ENCODE results near the gene SOS2. TPM values are rescaled to one million over a fixed set of nuclear protein-coding genes. Genes with fewer than 3 reads are reported as not detected.

SOS2 gene
- total RNA-seq, 1 experiment from 2014 or later = 13.9 TPM

- no peak for TF ChIP-seq CTCF (IDR thresholded peaks at IDR 0.05; ENCODE audit: insufficient read depth in 1 of 2, low read depth in 1 of 2, low read length in 1 of 2, severe bottlenecking in 1 of 2, unreplicated experiment in 1 of 2)
- no peaks in the 10 kb centered on the region for H3K27me3 Mint-ChIP-seq (ENCODE audit: insufficient read depth, unreplicated experiment)
- Histone ChIP-seq H3K36me3 (ENCODE audit: control insufficient read depth, insufficient read depth, low read length) (no peaks in the 10 kb centered on the region), H3K4me3 (ENCODE audit: low read depth, low read length) (no peak overlapping the region), H3K27me3 (replicated peaks; ENCODE audit: control insufficient read depth, insufficient read depth, low read length) (no peaks in the 10 kb centered on the region), H3K4me1 (peaks cover 6% of the 10 kb centered on the region; the same call in 1 of the 2 replicates), H3K9me3 (no peaks in the 10 kb centered on the region)
- intact Hi-C loops (cut with micrococcal nuclease; ENCODE audit: unreplicated experiment) = no loop called here
- no peak overlapping the region for H3K4me3 Mint-ChIP-seq (ENCODE audit: unreplicated experiment)
- POLR2A ChIA-PET = no interaction called here
- peaks cover 5% of the 10 kb centered on the region for H3K36me3 Mint-ChIP-seq (ENCODE audit: insufficient read depth, unreplicated experiment)
- BruUV-seq (replicated peaks) = no TSS peak
- H3K9me3 Mint-ChIP-seq (ENCODE audit: unreplicated experiment) = no peaks in the 10 kb centered on the region
- no peaks in the 10 kb centered on the region for H3K4me1 Mint-ChIP-seq (ENCODE audit: low read depth, unreplicated experiment)
- H3K27ac Mint-ChIP-seq (ENCODE audit: unreplicated experiment) = no peak overlapping the region
- no peak for DNase-seq
- CTCF ChIA-PET = no interaction called here
Measured at GRCh38 chr14:50228313-50228712, 3.1 kb downstream of the SOS2 start.

GRCh38 chr14:50225974-50226297, 5.4 kb downstream of the SOS2 start:
- intact Hi-C loops (cut with micrococcal nuclease; ENCODE audit: unreplicated experiment) = no loop called here
- POLR2A ChIA-PET = no interaction called here
- no peak for TF ChIP-seq CTCF (IDR thresholded peaks at IDR 0.05; ENCODE audit: insufficient read depth in 1 of 2, low read depth in 1 of 2, low read length in 1 of 2, severe bottlenecking in 1 of 2, unreplicated experiment in 1 of 2)
- H3K4me3 ChIP-seq (ENCODE audit: low read depth, low read length) = no peak overlapping the region
- Mint-ChIP-seq H3K36me3 (ENCODE audit: insufficient read depth, unreplicated experiment) (no peaks in the 10 kb centered on the region), H3K4me1 (ENCODE audit: low read depth, unreplicated experiment) (no peaks in the 10 kb centered on the region), H3K4me3 (ENCODE audit: unreplicated experiment) (no peak overlapping the region), H3K9me3 (ENCODE audit: unreplicated experiment) (no peaks in the 10 kb centered on the region), H3K27me3 (ENCODE audit: insufficient read depth, unreplicated experiment) (no peaks in the 10 kb centered on the region), H3K27ac (ENCODE audit: unreplicated experiment) (no peak overlapping the region)
- H3K9me3 ChIP-seq = no peaks in the 10 kb centered on the region
- H3K27me3 ChIP-seq (replicated peaks; ENCODE audit: control insufficient read depth, insufficient read depth, low read length) = no peaks in the 10 kb centered on the region
- CTCF ChIA-PET = interaction anchor here (0.6 kb wide), 1 partner anchor 550 kb away, joined by 3 read pairs; no protein-coding TSS in a partner anchor
- no TSS peak for BruUV-seq (replicated peaks)
- H3K36me3 ChIP-seq (ENCODE audit: control insufficient read depth, insufficient read depth, low read length) = no peaks in the 10 kb centered on the region
- peaks cover 6% of the 10 kb centered on the region; the same call in 1 of the 2 replicates for H3K4me1 ChIP-seq
- no peak for DNase-seq

- no peaks in the 10 kb centered on the region for H3K9me3 ChIP-seq
- H3K27ac Mint-ChIP-seq (ENCODE audit: unreplicated experiment) = no peak overlapping the region
- ChIA-PET POLR2A (no interaction called here), CTCF (interaction anchor here (0.6 kb wide), 1 partner anchor 550 kb away, joined by 3 read pairs; no protein-coding TSS in a partner anchor)
- H3K36me3 Mint-ChIP-seq (ENCODE audit: insufficient read depth, unreplicated experiment) = no peaks in the 10 kb centered on the region
- H3K27me3 ChIP-seq (replicated peaks; ENCODE audit: control insufficient read depth, insufficient read depth, low read length) = no peaks in the 10 kb centered on the region
- no peak for DNase-seq
- no peaks in the 10 kb centered on the region for H3K9me3 Mint-ChIP-seq (ENCODE audit: unreplicated experiment)
- H3K4me1 Mint-ChIP-seq (ENCODE audit: low read depth, unreplicated experiment) = no peaks in the 10 kb centered on the region
- no peak for TF ChIP-seq CTCF (IDR thresholded peaks at IDR 0.05; ENCODE audit: insufficient read depth in 1 of 2, low read depth in 1 of 2, low read length in 1 of 2, severe bottlenecking in 1 of 2, unreplicated experiment in 1 of 2)
- no TSS peak for BruUV-seq (replicated peaks)
- H3K4me1 ChIP-seq = peaks cover 6% of the 10 kb centered on the region; the same call in 1 of the 2 replicates
- intact Hi-C loops (cut with micrococcal nuclease; ENCODE audit: unreplicated experiment) = no loop called here
- H3K4me3 Mint-ChIP-seq (ENCODE audit: unreplicated experiment) = no peak overlapping the region
- H3K4me3 ChIP-seq (ENCODE audit: low read depth, low read length) = no peak overlapping the region
- H3K36me3 ChIP-seq (ENCODE audit: control insufficient read depth, insufficient read depth, low read length) = no peaks in the 10 kb centered on the region
- H3K27me3 Mint-ChIP-seq (ENCODE audit: insufficient read depth, unreplicated experiment) = no peaks in the 10 kb centered on the region
Measured at GRCh38 chr14:50225067-50225973, 6.1 kb downstream of the SOS2 start.

All from Caco-2 (cell line).